GM18951 (cell line): ENCODE results near the gene ZNF787.

Experiments
- POLR2A ChIP-seq: IDR thresholded peaks from 4 replicates; pipeline ENCODE4 v1.6.1; 2011; ENCODE audit warnings: mild to moderate bottlenecking; ENCODE audit not compliant: insufficient read length, insufficient read depth; ENCODE audit errors: extremely low read depth
- in situ Hi-C: fragments of 300-500 bp; cut with MboI; formaldehyde crosslinking; loops from one replicate; pipeline ENCODE4 v1.12.0; 2022; ENCODE audit warnings: low sequenced_read_pairs, mixed read lengths, inconsistent platforms; ENCODE audit not compliant: unreplicated experiment

Gene ZNF787

DNA sequence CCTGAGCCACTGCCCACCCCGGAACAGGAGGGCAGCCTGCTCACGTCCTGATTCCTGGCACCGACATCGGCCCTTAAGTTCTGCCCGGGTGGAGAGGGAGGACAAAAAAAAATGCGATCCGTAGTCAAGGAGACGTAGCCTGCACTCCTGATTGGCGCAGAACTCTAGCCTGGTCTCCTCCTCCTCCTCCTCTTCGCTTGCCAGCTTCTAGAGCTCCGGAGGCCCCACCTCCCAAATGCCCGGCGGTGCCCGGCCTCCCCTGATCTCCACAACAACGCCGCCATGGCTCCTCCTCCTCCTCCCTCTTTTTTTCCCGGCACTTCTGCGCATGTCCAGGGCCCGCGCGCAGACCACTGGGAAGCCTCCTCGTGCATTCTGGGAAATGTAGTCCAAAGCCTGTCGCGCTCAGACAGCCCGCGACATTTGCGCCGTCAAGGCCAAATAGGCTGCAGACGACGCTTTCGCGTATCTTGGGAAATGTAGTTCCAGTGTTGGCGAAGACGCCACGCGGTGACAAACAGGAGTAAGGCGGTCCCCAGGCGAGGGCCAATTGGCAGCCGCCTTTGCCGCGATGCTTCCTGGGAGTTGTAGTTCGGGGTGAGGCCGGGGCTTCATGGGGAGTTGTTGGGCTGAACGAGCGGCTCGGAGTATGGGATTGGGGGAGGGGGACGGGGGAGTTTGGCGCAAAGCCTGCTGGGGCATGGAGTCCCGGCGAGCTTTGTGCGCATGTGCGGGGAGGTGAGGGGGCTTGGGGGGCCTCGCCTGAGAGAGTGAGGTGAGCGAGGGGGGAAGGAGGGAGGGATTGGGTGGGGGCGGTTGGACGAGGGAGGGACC is 19.7 kb upstream of the ZNF787 start, which contains the start of gene ZNF444:
TSS of gene ZNF444 (plus strand) at position 705 of the 834 bp plus-strand sequence. CDS start 5,625 bp downstream, outside the sequence.
- peak; percentile 66 for TF ChIP-seq POLR2A
- in situ Hi-C loops = no loop called here

DNA sequence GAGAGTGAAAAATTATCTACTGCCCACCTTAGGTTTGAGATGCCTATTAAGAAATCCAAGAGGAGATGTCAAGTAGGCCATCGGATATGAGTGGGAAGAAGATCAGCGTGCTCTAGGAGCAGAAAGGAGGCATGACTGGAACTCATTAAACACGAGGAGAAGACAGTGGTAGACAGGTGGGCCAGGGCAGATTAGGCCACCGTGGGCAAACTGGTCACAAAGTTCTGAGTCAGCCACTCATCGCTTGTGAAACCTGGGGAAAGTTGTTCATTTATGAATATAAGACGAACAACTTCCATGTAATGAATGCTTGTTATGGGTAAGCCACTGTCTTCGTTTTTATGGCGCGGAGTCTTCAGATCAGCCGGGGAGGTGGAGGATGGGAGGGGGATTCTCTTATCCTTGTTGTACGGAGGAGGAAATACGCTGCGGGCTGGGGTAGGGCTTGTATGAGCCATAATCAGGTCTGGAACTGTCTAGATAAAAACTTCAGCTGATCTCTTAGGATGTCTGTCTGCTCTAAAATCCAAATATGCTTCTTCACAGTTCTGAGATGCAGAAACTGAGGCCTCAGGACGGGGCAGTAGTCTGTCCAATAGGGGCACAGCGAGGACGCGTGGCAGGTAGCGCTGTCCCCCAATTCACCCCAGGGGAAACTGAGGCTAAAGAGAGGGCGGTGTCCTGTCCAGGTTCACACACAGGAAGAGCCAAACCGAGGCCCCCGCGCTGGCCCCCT is 18.9 kb upstream of the ZNF787 start:
- in situ Hi-C loops = no loop called here
- TF ChIP-seq POLR2A = no peak

DNA sequence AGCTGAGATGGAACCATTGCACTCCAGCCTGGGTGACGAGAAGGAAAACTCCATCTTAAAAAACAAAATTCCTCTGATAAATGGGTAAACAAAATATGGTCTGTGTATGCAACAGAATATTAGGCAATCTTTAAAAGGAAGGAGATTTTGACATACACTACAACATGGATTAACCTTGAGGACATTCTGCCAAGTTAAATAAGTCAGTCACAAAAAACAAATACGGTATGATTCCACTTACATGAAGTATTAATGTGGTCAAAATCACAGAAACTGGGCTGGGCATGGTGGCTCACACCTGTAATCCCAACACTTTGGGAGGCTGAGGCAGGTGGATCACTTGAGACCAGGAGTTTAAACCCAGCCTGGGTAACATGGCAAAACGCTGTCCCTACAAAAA is 17.0 kb upstream of the ZNF787 start:
- no peak for TF ChIP-seq POLR2A
- in situ Hi-C loops = no loop called here

DNA sequence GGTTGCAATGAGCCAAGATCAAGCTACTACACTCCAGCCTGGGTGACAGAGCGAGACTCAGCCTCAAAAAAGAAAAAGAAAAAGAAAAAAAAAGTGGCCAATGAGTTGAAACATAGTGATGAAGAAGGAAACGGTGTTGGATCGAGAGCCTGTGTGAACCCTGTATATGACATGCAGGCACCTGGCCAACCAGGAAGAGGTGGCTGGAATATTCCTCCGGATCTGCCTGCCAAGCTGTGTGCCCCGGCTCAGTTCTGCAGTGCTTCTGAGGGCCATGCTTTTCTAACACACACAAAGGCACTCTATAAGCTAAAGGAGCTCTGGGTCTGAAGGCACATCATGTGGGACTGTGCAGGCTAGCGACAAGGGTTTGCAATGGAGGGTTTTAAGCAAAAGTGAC is 16.3 kb upstream of the ZNF787 start:
- TF ChIP-seq POLR2A = no peak

DNA sequence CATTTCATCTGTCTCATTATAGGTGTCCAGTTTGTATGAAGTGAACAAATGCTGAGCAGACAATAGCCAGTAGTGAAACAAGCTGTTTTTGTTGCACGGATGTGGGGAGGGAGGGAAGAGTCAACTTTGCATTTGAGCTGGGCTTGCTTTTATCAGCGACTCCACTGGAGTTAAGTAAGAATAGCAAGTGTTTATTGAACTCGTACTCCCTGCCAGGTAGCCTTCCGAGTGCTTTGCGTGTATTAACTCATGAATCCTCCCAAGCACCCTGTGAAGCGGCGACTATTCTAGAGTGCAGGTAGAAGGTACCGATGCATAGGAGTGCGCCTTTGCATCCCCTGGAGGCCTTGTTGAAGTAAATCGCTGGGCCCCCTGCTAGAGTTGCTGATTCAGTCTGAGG is 15.3 kb upstream of the ZNF787 start:
- no peak for TF ChIP-seq POLR2A
- in situ Hi-C loops = no loop called here

More for the DNA sequence above, 16.3 kb upstream of the ZNF787 start:
- in situ Hi-C loops = no loop called here

DNA sequence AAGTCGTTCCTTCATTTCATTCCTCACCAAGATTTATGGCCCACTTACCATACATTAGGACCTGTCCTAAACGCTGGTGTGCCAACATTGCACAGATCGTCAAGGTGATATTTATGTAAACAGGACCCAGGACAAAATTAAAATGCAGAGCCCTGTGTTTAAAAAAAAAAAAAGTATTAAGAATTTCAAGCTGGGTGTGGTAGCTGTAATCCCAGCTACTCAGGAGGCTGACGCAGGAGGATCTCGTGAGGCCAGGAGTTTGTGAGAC is 13.5 kb upstream of the ZNF787 start:
- no peak for TF ChIP-seq POLR2A
- in situ Hi-C loops = no loop called here

DNA sequence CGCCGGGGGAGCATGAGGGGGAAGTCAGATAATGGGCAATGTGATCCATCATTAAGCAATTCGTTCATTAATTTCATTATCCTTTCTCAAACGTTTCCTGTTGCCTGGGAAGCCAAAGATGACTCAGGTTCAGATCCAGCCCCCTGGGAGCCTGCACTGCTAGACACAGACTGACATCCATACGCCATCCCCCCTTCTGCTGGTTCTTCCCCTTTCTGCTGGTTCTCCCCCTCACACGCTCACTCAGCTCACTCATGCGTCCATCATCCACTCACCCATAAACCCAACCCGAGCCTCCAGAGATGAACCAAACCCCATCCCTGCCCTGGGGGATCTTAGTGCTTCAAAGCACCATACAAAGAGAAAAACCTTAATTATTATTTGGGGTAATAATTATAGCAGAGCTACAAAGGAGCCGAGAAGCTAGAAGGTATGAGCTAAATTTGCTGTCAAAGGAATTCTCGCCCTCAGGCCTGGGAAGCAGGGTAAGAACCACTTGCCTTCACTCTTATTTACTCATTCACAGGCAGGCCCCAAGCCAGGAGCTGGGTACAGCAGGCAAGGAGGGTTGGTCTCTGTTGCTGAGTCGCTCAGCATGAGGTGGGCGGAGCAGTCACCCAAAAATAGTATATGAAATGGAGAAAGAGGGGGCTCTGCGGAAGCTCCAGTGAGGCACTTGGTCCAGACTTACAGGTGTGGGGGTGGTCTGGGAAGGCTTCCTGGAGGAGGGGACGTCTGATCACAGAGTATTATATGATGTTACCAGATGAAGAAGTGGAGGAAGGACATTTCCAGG is 13.0 kb upstream of the ZNF787 start:
- TF ChIP-seq POLR2A = no peak
- in situ Hi-C loops = no loop called here

DNA sequence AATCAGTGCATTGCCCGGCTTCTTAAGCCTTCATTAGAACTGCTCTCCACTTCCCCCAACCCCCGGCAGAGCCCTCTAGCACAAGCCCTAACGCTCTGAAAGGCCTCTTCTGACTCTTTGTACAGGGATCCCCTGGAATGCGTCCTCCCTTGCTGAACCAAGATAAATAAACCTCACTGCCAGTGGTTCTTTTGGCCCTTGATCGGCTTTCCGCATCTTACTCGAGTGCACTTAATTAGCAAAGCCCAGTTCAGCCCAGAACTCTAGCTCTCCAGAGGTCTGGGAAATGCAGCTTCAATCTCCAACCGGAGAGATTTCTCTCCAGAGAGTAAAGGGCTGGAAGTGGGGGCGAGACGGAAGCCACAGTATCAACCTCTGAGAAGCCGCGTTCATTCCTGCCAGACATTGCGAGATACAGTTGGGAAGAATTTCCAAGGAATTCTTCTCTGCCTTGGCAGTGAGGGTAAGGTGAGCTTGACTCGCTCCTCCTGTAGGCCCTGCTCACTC is 11.3 kb upstream of the ZNF787 start:
- TF ChIP-seq POLR2A = no peak
- in situ Hi-C loops = no loop called here

DNA sequence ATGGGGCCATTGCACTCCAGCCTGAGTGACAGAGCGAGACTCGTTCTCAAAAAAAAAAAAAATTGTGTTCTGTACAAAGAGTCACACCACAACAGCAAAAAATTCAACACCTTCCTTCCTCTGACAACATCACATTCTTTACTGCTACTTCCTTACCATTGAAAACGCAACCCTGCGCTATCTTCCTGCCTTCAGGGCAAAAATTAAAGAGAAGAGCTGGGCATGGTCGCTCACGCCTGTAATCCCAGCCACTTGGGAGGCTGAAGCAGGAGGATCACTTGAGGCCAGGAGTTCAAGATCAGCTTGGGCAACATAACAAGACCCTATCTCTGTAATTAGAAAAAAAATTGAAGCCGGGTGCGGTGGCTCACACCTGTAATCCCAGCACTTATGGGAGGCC is 10.6 kb upstream of the ZNF787 start:
- in situ Hi-C loops = no loop called here
- no peak for TF ChIP-seq POLR2A

DNA sequence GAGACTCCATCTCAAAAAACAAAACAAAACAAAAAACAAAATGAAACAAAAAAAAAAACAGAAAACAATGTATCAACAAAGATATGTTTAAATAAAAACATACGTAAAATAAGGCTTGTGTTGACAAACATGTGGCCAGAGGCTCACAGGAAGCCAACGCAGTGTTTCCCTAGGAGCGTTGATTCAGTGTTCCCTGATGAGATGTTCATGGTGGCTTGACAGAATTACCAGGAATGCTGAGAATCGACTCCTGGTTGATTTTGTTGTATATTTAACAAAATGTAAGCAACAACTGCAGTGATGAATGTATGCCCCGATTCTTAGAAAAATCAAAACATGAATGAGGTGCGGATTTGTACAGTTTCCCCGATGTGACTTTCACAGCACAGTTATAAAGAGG is 8.9 kb upstream of the ZNF787 start:
- in situ Hi-C loops = no loop called here
- no peak for TF ChIP-seq POLR2A

DNA sequence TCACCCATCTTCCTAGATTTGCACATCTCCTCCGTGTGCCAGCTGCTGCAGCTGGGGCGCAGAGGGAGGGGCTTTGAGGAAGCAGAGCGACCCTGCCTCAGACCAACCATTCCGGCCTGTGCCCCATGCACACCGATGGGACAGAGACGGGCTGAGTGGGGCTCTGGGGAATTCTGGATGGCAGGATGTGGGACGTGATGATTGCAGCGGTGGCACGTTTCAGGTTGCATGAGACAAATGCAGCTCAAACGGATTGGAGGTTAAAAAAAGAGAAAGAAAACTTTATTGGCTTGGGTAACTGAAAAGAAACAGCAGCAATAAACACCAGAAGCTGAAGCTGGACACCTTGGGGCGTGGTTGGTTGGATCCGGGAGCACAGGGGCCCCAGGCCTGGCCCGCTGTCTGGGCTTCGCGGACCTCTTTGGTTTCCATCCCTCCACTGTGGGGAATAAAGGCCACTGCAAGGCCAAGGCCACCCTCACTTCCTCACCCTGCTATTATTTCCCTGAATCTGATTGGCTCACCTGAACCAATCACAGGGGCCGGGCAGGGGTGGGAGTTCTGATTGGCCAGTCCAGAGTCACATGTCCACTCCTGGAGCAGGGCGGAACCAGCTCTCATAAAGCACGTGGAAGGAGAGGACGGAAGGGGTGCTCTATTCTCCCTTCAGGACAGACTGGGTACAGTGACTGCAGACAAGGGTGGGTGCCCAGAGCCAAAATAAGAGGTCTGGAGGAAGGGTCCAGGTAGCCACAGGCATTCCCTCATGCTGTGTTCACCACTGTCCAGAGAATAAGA is 6.1 kb upstream of the ZNF787 start:
- TF ChIP-seq POLR2A = no peak
- in situ Hi-C loops = no loop called here

DNA sequence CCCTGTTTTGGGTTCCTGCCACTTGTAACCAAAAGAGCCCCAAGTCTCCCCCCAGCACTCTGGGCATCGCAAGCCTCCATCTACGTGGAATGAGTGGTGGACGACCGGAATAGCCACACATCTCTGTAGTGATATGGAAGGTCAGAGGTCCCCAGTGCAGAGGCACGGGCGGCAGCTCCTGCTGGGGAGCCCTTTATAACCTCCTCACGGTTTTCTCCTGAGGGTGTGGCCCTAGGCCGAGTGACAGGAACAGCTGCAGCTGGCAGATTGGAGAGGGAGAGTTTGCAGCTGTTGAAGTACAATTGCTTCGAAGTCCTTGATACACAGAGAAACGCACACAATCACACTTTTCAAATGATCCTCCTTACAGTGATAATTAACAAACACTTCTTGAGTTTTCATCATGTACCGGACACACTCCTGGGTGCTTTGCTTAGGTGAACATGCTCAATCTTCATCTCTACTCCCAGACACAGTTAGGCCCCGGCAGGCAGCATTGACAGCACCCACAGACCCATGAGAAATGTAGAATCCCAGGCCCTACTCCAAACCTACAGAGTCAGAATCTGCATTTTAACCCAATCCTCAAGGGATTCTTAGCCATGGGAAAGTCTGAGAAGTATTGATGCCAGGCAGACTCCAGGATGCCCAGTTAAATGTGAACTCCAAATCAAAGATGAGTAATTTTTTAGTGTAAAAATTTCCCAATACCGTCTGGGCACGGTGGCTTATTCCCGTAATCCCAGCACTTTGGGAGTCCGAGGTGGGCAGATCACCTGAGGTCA is 4.9 kb upstream of the ZNF787 start:
- in situ Hi-C loops = no loop called here
- no peak for TF ChIP-seq POLR2A

DNA sequence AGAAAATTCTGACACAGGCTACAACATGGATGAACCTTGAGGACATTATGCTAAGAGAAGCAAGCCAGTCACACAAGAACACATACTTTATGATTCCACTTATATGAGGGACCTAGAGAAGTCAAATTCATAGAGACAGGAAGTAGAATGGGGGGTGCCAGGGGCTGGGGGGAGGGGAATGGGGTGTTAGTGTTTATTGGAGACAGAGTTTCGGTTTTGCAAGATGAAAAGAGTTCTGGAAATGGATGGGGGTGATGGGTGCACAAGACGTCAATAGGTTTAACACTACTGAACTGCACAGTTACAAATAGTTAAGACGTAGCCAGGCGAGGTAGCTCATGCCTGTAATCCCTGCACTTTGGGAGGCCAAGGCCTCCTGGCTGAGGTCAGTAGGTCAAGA is 3.5 kb upstream of the ZNF787 start:
- no peak for TF ChIP-seq POLR2A
- in situ Hi-C loops = no loop called here
